GM19468 (cell line): ENCODE measurements around the gene UCN2.
"Not testable (repeated sequence)": the region's sequence is repeated elsewhere in the genome, so short reads cannot be mapped to it uniquely, and the experiment has no call there.

Source experiments
- ATAC-seq: cut with Tn5 transposase; IDR thresholded peaks from one replicate; pipeline ENCODE4 v1.9.1; 2021; ENCODE audit warnings: mild to moderate bottlenecking, moderate library complexity, moderate number of reproducible peaks; ENCODE audit not compliant: unreplicated experiment; ENCODE audit errors: extremely low read depth

UCN2 gene

DNA sequence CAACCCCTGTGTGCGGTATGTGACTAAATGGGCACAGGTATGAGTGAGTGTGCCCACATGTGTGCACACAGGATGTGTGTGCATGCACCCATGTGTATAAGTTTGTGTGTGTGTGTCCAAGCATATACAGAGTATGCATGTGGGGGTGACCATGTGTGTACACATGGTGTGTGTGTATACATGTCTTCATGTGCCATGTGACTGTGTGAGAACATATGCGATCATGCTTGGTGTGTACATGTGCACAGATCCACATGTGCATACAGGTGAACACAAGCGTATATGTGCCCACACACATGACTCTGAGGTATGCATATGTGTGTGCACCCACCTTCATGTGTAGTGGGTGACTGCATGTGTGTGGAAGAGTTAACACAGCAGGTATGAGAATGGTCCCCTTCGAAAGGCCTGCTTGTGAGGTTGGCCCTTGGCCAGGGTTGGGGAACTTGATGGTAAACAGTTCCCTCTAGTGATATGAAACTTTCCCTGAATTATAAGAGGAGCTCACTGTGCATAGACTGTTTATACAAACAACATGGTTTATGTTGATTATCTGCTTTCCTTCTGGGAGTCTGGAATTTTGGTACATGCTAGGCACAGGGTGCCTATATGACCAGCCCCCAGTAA, 17.3 kb downstream of the UCN2 start:
- ATAC-seq: no peak

DNA sequence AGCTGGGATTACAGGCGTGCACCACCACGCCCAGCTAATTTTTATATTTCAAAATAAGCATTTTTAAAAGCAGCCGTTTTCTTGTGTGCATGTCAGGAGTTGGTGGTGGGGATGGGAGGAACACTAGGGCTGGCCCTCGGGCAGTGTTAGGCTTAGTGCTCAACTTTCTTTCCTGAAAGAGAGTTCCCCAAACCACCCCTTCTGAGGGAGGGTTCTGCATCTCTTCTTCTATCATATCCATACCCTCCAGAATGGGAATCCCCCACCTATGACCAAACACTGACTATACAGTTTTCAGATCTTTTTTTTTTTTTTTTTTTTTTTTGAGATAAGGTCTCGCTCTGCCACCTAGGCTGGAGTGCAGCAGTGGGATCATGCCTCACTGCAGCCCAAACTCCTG, 19.4 kb downstream of the UCN2 start:
- ATAC-seq: no peak

DNA sequence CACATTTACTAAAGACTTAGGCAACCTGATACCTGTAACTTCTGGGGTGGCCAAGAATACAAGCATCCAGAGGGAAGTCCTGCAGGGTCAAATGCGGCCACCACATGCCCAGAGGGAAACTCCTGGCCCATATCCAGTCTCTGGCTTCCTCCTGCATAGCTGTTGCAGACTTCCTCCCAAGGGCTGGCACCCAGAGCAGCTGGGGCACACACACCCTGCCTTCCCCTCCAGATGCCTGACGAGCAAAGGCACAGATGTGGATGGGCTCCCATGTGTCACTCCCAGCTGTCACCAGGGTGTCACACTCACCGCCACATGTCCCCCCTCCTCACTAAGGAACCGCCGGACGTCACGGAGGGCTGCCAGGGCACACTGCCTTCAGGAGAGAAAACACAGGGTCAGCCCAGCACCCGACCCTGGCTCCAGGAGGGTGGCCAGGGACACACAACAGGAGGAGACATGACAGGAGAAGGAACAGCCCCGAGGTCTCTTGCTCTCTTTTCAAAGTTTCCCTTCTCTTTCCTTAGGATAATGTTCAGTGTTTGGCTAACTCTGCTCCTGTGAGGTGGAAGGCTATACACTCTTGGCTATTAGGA, 20.2 kb downstream of the UCN2 start:
- no peak for ATAC-seq

DNA sequence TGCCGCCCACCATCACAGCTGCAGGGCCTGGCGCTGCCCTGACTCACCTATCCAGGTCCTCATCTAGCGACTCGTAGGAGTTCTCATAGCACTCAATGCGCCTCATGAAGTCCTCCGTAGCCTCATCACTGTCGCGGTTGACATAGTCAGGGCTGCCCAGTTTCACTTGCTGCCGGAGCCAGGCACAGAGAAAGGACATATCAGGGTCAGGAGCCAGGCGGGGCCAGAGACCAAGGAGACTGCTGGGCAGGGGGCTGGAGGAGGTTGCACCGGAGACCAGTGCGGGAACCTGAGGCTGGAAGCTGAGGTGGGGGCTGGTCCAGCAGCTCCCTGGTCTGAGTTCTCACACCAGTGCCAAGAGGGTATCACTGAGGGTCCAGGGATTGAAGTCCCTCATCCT, 25.1 kb downstream of the UCN2 start:
- ATAC-seq: no peak

DNA sequence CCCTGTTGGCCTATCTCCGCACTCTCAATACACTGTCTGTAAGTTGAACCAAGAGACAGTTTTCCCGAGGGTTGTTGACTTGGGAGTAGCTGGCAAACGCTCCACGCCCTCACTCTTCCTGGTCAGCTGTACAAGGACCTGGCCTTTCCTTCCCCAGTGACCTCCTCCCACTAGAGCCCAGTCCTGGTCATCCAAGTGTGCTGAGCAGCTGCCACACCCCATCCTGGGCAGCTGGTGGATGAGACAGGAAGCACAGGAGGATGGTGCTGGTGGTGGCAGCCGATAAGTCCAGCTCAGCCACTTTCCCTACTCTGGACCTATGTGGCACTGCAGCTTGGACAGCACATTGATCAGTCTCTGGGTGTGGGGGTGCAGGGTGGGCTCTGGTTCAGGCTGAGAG, 26.8 kb downstream of the UCN2 start:
- no peak for ATAC-seq

DNA sequence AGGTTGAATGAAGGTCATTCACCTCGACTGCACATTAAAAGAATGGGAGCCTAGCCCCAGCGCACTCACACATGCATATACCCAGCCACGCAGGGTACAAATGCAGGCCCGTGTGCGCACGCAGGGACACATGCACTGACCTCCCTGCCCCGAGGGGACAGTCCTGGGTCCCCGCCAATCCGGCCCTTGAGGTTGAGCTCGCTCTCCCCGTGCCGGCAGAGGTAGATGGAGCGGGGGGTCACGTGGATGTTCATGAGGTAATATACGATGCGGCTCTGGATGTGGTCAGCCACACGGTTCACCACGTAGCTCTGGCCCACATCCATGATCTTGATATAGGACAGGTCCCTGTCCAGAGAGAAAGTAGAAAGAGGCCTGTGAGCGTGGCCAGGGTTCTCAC, 27.5 kb downstream of the UCN2 start:
- no peak for ATAC-seq

DNA sequence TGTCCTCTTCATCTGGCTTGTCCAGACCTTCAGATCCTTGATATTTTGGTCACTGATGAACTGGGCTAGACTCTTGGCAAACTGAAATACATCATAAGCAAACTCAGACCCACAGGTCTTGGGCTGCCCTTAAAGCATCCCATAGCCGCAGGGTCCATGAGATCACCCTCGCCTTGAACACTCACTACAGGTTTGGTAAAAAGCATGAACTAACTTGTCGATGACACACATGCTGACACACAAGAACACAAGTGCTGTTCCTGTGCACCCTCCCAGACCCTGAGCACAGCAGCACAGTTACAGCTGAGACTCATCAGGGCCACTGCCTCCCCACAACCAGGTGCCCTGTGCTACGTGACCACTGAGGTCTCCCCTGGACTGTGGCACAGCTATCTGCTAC, 28.0 kb downstream of the UCN2 start:
- ATAC-seq: no peak

DNA sequence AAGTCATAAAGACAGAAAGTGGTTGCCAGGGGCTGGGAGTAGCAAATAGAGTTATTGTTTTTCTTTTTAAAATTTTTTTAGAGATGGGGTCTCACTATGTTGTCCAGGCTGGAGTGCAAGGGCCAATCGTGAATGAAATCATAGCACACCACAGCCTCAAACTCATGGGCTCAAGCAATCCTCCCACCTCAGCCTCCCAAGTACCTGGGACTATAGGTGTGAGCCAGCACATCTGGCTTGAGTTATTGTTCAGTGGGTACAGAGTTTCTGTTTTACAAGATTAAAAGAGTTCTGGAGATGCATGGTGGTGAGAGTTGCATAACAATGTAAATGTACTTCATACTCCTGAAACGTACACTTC, 30.6 kb downstream of the UCN2 start:
- no peak for ATAC-seq

DNA sequence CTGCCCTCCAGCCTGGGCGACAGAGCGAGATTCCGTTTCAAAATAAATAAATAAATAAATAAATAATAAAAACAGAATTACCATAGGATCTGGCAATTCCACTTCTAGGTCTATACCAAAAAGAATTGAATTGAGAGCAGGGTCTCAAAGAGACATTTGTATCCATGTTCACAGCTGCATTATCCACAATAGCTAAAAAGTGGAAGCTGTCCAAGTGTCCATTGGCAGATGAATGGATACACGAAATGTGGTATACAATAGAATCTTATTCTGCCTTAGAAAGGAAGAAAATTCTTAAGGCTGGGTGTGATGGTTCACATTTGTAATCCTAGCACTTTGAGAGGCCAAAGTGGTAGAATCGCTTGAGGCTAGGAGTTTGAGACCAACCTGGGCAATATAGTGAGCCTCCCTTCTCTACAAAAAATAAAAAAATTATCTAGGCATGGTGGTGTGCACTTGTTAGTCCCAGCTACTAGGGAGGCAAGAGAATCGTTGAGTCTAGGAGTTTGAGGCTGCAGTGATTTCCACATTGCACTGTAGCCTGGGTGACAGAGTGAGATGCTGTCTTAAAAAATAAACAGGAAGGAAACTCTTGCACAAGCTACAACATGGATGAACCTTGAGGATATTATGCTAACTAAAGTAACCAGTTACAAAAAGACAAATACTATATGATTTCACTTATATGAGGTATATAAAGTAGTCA, 31.2 kb downstream of the UCN2 start:
- no peak for ATAC-seq

DNA sequence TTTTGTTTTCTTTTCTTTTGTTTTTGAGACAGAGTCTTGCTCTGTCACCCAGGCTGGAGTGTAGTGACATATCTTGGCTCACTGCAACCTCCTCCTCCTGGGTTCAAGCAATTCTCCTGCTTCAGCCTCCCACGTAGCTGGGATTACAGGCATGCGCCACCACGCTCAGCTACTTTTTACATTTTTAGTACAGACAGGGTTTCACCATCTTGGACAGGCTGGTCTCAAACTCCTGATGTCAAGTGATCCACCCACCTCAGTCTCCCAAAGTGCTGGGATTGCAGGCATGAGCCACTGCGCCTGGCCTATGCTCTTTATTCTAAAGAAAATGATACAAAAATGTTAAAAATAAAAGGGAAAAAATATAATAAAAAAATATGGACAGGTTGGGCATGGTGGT, 32.9 kb downstream of the UCN2 start:
- ATAC-seq: not testable (repeated sequence)

DNA sequence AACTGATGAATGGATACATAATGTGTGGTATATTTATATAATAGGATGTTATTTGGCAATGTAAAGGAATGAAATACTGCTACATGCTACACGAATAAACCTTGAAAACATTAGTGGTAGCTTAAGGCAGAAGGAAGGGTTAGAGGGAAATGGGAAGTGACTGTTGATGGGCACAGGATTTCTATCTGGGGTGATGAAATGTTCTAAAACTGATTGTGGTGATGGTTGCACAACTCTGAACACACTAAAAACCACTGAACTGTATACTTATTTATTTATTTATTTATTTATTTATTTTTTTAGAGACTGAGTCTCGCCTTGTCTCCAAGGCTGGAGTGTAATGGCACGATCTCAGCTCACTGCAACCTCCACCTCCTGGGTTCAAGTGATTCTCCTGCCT, 34.8 kb downstream of the UCN2 start:
- ATAC-seq: no peak

DNA sequence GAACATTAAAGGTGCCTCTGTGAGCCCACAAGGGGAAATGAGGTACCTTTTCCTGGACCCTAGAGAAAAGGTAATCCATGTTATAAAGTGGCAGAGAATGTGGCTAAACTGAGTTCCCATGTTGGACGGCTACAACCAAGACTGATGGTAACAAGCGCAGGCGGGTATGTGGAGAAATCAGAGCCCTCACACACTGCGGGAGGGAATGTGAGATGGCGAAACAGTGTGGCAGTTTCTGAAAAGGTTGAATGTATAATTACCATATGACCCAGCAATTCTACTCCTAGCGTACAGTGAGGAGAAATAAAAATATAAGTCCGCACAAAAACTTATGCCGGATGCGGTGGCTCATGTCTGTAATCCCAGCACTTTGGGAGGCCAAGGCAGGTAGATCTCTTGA, 35.5 kb downstream of the UCN2 start:
- no peak for ATAC-seq

DNA sequence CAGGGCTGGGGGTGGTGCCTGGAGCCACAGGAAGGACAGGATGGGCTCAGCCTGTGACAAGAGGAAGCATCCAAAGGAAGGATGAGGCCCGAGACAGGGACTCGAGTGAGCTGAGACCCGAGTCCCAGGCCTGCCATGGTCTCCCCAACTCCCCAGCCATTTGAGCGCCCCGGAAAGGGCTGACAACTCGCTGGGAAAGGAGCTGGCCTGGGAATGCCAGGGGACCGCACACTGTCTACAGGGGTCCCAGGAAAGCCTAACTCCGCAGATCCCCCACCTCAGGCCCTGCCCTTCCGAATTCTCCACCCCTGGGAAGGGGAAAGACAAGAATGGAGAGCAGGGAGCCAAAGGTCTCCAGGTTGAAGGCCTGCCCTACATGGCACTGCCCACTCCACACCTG, 38.6 kb downstream of the UCN2 start:
- no peak for ATAC-seq

DNA sequence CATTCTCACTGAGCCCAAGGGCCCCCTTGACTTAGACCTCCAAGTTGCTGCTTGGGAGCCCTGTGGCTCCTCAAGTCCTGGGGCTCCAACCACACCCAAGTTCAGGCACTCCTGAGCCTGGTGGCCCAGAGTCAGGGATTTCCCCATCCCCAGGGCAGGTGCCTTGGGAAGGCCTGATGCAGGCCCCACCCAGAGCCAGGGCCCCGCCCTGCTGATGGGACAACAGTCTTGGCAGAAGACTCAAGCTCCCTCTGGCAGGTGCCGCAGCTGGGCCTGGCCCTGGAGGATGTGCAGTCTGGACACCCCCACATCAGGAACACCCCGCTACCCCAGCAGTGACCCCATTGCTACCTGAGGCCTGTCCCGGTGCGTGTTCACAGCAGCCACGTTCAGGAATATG, 41.9 kb downstream of the UCN2 start:
- ATAC-seq: no peak

DNA sequence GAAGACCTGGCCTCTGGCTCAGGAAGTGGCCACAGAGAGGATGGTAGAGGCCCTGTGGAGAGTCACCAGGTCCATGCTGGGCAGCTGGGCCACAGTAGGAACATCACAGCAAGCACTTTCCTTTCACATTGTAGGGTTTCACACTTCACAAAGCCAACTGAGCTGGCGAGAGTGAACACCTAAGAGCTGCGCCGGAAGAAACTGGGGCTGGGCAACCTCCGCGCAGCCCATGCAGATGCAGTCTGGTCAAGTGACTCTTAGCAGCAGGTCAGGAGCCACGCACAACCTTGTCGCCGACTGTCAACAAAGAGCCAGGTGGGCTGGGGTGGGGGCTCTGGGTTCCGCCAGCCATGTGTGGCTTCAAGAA, 44.3 kb downstream of the UCN2 start:
- no peak for ATAC-seq

DNA sequence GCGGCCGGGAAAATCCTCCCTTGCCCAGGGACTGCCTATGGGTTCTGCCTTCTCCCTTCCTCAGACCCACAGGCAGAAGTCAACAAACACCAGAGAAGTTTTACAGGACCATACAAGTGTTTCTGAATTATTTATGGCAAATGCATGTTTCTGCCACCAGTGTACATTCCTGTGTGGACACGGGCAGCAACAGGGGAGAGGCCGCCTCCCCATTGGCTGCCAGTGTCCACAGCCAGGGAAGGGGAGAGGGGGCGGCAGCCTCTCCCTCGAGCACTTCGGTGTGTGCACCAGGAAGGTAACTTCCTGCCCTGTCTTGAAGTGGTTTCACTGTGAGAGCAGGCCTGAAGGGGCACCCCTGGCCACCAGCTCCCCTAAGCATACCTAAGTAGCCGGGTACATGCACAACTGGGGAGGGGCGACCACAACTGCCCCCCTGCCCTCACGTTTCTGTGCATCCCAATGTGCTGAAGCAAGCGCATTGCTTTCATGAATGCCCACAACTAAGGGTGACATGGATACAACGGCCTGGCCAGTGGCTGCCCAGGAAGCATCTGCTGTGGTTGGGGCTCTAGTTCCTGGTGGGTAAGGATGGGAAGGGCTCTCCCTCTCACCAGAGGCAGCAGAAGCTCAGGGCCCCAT, 44.8 kb downstream of the UCN2 start:
- no peak for ATAC-seq

DNA sequence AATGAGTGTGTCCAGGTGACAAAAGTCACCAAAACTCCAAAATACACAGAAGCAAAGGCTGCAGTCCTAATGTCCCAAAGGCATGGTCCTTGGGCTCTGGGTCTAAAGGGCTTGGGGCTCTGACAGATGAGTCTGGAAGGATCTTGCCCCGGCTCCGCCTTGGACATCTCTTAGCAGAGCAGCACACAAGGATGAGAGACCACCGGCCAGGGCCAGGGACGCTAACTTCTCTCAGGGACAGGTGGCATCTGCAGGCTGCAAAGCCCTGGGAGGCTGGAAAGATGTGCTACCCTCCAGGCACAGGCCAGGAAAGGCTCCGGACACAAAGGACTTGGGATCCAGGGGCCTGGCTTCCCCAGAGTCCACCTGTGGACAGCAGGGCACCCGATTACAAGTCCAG, 45.5 kb downstream of the UCN2 start:
- no peak for ATAC-seq

DNA sequence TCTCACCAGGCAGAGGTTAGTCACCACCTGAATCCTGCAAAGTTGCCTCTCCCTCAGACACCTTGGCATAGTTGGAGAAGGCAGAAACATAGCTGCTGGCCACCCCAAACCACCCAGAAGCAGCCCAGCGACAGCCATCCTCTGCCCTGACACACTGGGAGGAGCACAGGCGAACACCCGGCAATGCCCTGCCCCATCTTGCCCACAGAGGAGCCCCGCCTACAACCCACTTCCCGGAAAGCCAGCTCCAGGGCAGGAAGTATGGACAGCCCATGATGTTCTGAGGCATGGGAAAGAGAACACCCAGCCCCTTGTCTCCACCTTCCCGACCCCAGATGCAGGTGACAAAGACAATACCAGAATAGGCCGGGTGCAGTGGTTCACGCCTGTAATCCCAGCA, 47.0 kb downstream of the UCN2 start:
- ATAC-seq: no peak

DNA sequence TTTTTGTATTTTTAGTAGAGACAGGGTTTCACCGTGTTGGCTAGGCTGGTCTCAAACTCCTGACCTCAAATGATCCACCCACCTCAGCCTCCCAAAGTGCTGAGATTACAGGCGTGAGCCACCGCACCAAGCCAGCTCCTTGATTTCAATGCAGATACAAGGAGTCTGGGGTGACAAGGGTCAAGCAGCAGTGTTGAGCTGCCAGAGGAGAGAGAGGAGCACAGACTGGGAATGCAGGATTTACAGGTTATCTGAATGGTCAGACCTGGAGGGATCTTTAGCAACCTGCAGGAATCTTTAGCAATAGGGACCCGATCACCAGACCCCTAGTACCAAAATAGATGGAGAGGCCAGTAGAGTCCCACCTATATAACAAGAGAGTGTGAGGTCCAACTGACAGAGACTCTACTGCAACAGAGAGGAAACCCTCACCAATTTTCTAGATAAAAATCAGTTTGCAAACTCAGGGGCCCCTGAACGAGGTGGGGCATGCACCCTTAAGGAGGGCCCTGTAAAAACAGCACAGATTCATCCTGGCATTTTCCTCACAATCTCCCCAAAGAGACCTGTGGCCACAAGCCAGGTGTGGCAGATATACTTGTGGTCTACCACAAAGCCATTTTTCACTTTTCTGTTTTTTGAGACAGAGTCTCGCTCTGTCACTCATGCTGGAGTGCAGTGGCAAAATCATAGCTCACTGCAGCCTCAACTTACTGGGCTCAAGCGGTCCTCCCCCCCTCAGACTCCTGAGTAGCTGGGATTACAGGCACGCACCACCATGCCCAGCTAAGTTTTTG, 49.0 kb downstream of the UCN2 start:
- ATAC-seq: no peak
